GM21381 (cell line): Measurements from ENCODE around the gene YY1.
"Not testable (repeated sequence)": the region's sequence is repeated elsewhere in the genome, so short reads cannot be mapped to it uniquely, and the experiment has no call there.

Source experiments
- ATAC-seq: cut with Tn5 transposase; IDR thresholded peaks from one replicate; pipeline ENCODE4 v1.9.1; 2021; ENCODE audit warnings: mild to moderate bottlenecking, moderate library complexity; ENCODE audit not compliant: unreplicated experiment

Gene YY1

DNA sequence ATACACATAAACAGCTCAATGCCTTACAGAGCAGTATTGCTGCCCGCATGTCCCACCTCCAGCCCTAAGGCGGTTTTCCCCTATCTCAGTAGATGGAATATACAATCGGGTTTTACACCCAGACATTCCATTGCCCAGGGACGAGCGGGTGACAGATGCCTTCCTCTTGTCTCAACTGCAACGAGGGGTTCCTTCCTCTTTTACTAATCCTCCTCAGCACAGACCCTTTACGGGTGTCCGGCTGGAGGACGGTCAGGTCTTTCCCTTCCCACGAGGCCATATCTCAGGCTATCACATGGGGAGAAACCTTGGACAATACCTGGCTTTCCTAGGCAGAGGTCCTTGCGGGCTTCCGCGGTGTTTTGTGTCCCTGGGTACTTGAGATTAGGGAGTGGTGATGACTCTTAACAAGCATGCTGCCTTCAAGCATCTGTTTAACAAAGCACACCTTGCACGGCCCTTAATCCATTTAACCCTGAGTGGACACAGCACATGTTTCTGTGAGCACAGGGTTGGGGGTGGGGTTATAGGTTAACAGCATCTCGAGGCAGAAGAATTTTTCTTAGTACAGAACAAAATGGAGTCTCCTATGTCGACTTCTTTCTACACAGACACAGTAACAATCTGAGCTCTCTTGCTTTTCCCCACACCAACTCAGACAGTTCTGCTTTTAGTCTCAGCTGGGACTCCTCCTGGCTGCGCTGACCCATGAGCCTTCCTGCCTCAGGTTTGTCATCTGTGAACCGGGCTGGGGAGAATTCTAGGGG, 73.3 kb downstream of the YY1 start:
- not testable (repeated sequence) for ATAC-seq

DNA sequence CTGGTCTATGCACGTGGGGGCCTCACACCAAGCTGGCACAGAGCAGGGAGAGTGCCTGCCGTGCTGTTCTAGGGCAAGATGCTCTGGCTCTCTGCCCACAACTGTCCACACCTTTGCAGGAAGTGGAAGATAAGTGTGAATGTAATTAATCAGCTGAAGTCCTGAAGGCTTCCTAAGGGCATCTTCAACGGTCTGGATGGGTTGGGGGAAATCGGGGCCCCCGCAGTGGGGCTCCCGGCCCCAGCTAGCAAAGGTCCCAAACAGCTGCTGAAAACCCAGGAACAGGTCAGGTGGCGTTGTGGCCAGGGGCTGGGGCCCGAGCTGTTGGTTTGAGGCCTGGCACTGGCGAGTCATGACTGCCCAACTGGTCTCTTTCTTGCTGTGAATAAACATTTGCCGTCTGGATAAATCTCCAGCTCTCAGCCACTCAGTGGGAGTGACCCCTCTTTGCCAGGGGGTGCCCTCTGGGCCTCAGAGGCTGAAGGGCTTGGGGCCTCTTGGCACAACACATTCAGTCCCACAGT, 74.0 kb downstream of the YY1 start:
- ATAC-seq, result no peak

DNA sequence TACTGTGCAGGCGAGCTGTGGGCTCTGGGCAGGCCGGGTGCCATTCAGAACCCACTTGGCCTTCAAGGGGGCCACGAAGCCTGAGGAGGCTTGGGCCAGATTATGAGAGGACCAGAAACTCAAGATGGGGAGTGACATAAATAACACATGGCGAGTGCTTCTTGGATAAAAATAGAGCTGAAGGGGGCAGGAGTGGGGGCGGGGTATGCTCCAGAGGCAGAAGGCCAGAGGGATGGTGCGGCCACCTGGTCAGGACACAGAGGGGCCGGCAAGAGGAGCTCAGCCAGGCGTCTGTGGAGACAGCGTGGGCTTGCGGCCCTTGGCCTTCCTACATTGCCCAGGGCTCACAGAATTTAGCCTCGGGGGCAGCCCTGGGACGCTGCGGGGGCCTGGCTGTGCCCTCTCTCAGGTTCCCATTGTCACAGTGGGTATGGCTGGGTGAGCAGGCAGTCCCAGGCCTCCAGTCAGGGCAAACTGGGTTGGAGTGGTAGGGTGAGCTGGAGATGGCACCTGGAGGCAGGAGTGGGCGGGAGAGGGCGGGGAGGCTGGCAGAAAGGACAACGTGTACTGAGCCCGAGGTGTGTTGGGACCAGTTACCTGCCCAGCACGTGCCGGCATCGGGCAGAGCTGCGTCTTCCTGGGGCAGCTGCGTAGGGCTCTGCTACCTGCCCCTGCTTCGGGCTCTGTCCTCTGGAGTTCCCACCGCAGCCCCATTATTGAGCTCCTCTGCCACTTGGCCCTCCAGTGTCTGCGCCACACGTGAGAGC, 74.7 kb downstream of the YY1 start:
- no peak for ATAC-seq

DNA sequence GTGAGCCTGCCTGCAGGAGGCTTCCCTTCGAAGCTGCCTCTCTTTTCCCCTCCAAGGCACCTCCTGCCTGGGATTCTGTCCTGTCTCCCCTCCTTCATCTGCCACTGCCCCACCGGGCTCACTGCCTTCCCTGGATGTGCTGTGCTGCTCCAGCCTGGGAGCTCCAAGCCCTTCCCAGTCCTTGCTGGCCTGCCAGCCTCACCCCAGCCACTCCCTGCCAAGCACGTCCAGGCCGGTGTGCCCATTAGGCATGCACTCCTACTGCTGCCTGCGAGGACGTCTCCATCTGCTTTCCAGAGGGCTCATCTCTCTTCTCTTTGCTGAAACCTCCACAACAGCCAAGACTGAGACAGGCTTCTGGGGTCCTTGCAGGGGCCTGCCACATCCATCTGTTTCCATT, 75.8 kb downstream of the YY1 start:
- ATAC-seq, result no peak

DNA sequence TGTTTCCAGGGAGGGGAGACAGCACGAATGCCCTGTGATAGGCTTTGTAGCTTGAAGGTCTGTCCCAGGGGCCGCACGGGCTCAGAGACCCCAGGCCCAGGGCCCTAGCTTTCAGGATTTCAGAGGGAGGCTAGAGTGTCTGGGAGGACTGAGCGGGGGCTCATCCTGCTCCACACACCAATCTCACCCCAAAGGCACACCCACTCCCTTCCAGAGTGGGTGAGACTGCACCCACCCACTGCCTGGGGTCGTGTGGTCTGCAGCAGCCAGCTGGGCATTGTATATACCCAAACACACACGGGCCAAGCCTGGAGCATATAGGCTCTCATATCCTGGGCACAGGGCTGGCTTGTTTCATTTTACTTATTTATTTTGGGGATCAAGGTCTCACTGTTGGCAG, 78.4 kb downstream of the YY1 start:
- ATAC-seq, result no peak

DNA sequence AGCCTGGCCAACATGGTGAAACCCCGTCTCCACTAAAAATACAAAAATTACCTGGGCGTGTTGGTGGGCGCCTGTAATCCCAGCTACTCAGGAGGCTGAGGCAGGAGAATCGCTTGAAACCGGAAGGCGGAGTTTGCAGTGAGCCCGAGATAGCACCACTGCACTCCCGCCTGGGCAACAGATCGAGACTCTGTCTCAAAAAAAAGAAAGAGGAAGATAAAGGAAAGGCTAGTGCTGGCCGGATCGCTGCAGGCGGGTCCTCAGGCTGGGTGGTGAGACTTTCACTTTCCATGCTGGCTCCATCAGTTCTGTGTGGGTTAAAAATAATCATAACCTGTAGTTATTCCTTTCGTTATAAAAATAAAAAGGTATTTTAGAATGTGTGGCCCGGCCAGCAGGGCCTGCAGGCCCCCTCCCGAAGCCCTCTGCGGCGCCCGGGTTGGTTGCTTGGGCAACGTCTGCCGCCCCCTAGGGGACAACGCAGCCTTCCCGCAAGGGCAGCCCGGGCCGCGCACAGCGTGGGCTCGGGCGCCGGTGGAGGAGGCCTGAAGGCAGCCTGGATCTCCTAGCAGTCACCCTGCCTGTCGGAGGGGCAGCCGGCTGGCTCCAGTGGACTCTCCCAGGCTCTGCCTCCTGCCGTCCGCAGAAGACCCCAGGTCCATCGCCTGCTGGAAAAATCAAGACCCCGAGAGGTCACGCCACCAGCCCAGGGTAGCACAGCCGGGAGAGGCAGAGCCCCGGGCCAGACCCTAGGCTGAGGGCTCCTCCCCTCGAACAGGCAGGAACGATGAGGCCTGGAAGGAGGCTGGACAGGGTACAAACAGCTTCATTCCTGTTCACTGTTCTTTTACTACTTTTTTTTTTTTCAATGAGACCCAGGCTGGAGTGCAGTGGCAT, 79.2 kb downstream of the YY1 start:
- ATAC-seq, result peak; percentile 92

DNA sequence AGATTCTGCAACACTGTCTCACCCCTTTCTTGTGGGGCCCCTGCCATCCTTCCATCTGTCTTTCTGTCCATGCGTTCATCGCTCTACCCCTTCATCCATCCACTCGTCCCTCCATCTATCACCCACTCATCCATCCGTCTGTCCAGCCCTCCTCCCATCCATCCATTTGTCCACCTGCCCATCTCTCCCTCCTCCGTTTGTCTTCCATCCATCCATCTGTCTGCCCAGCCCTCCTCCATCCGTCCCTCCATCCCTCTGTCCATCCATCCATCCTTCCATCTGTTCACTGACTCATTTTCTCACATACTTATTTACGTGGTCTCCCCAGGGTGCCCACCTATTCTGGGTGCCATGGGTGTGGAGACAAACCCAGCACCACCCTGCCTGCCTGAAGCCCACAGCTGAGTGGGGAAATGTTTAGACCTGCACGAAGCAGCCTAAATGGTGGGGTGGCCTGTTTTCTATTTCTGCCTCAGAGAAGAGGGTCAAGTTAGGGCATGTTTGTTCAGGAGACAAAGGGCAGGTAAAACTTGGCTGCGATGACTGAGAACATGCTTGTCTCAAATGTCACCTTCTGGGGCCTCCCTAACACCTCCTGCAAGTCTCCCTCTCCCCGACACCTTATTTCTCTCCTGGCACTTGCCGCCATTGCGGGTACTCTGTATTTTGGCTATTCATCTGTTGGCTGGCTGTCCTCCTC, 81.4 kb downstream of the YY1 start:
- ATAC-seq, result no peak

DNA sequence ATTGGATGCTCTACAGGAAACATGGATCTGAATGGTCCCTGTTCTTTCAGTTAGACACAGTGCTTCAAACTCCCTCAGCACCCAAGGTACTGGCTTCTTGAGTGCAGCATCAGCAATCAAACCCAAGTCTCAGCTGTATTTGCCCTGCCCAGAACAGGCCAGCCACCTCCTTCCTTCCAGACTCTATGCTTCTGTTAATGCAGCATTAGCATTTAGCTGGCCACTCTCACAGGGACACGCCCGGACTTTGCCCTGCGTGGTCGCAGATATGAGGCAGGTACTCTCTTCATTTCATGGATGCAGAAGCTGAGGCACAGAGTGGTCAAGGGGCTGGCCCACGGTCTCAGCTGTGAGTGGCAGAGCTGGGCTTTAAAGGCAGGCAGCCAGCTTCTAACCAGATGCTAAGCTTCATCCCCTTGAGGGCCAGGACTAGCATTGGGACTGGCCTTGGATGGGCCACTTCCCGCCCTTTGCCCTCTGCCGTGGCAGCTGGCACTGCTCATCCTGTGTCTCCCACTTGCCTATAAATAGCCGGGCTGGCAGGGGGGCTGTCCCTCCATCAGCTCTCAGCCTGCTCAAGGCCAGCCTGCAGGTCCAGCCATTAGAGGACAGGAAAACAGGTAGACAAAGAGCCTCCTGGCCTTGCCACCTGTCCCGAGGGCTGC, 82.7 kb downstream of the YY1 start:
- no peak for ATAC-seq

DNA sequence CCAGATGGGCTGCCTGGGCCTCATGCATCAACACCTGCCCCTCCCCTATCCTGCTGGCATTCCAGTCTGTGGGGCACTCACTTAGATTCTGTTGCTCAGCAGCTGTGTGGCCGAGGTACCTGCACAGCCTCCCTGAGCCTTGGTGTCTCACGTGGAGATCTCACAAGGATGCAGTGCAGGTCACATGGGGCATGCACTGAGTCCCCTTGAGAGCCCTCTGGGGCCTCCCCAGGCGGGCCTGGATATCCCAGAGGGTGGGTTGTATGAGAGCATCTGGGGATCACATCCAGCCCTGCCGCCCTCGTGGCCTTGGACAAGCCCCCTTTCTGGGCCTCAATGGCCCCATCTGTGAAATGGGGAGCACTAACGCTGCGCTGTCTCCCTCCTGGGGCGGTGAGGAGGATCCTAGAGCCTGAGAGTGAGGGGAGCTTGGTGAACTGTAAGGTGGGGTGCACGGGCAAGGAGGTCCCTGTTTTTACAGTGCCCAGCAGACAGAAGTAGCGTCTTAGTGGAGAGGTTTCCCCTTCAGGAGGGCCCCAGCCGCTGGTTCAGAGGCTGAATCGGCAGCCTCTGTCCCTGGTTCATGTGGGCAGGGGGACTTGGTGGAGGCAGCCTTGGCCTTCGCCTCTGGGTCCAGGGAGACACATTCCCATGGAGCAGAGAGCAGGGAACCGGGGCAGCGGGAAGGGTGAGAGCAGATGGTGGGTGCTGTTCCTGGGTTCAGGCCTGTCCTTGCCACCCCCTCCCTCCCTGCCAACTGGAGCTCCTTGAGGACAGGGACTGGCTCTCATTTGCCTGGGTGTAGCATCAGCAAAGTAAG, 83.4 kb downstream of the YY1 start:
- no peak for ATAC-seq

DNA sequence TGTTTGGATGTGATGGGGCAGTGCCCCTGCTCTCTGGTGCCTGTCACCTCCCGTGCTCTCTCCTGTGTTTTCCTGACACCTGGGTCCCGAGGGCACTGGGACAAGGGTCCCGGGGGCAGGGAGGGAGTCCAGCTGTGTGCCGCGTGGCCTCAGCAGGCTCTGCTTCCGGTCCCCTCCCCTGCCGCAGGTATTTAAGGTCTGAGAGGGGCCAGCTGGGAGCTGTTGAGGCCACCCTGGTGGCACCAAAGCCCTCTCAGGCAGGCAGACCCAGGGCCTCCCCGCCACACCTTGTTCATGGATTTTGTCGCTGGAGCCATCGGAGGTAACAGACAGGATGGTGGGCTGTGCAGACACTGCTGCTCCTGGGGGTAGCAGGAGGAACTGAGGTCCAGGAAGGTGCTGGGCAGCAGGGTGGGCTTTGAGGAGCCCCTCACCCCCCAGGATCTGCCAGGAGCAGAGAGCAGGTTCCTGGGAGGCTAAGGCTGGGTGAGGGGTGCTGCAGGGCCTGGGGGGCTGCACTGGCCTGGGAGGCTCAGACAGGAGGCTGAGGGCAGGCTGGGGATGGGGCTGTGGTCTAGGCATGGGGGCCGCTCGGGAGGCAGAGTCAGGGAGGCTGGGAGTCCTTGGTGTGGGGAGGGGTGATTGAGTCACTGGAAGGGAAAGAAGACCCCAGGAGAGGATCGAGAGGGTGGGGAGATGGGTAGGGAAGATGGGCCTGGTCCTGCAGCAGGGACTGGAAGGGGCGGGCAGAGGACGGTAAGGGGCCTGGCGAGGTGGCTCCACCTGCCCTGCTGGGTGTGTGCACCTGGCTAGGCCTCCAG, 84.4 kb downstream of the YY1 start, which contains the start of gene SLC25A47:
Gene SLC25A47 (plus strand): TSS at position 219 of the 821 bp plus-strand sequence. CDS start 76 bp downstream, at position 295.
- ATAC-seq, result no peak

DNA sequence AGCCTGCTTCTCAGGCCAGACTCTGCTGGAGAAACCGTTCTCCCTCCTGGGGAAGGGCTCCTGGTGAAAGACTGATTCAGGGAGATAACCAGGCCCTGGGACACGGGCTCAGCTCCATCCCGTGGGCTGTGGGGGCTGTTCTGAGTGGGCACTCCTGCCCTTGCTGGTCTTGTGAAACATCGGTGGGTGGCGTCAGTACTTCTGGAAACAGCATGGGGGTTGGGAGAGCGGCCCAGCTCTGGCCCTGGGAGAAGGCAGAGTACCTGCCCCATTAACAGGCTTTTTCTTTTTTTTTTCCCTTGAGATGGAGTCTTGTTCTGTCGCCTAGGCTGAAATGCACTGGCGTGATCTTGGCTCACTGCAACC, 85.0 kb downstream of the YY1 start:
- ATAC-seq, result no peak

DNA sequence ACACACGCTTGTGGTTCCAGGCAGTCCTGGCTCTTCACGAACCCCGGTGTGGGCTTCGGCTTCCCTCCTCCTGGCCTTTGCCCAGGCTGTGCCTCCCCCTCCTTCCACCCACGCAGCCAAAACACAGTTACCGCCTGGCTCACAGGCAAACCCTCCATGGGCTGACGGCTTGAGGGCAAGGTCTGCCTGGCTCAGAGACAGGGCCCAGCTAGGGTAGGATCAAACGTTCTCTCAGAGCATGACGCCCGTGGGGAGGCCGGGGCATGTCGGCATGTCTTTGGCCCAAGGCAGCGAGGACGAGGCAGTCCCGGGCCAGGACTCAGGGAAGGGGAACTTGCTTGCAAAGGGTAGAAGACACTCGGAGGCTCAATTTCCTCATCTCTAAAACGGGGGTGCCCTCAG, 86.3 kb downstream of the YY1 start:
- no peak for ATAC-seq

DNA sequence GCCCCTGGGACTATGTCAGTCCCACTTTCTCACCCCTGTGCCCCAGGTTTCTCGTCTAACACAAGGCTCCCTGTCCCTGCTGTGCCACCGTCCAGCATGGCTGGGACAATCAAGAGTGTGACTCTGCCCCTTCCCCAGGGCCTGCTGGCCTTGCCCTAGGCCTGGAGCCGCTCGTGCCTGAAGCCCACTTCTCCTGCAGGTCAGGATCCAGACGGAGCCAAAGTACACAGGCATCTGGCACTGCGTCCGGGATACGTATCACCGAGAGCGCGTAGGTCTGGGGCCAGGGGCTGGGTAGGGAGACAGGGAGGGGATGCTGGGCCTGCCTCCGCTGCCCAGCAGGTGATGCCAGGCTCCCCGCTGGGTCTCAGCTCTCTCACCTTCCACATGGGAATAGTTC, 87.0 kb downstream of the YY1 start:
- ATAC-seq, result no peak

DNA sequence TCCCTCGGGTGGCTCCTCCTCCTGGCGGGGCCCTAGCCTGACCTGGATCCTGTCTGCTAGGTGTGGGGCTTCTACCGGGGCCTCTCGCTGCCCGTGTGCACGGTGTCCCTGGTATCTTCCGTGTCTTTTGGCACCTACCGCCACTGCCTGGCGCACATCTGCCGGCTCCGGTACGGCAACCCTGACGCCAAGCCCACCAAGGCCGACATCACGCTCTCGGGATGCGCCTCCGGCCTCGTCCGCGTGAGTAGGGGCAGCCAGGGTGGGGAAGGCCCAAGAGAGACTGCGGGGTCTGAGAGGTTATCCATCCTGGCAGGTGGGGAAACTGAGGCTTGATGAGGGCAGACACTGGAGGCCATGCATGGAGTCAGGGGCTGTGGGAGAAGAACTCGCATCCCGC, 88.2 kb downstream of the YY1 start:
- ATAC-seq, result no peak

DNA sequence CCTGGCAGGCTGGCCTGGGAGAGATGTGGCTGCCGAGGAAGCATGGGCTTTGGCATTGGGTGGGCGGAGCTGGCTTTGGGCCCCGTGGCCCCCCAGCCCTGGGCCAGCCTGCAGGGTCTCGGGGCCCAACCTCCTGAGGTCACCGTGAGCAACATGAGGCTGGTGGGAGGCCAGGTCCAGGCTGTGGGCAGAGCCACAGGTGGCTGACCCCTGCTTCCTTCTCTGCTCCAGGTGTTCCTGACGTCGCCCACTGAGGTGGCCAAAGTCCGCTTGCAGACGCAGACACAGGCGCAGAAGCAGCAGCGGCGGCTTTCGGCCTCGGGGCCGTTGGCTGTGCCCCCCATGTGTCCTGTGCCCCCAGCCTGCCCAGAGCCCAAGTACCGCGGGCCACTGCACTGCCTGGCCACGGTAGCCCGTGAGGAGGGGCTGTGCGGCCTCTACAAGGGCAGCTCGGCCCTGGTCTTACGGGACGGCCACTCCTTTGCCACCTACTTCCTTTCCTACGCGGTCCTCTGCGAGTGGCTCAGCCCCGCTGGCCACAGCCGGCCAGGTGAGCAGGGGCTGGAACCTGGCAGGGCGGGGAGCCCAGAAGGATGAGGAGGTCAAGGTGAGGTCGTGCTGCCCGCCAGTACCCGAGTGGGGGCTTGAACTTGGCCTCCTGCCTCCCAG, 89.7 kb downstream of the YY1 start:
- no peak for ATAC-seq

DNA sequence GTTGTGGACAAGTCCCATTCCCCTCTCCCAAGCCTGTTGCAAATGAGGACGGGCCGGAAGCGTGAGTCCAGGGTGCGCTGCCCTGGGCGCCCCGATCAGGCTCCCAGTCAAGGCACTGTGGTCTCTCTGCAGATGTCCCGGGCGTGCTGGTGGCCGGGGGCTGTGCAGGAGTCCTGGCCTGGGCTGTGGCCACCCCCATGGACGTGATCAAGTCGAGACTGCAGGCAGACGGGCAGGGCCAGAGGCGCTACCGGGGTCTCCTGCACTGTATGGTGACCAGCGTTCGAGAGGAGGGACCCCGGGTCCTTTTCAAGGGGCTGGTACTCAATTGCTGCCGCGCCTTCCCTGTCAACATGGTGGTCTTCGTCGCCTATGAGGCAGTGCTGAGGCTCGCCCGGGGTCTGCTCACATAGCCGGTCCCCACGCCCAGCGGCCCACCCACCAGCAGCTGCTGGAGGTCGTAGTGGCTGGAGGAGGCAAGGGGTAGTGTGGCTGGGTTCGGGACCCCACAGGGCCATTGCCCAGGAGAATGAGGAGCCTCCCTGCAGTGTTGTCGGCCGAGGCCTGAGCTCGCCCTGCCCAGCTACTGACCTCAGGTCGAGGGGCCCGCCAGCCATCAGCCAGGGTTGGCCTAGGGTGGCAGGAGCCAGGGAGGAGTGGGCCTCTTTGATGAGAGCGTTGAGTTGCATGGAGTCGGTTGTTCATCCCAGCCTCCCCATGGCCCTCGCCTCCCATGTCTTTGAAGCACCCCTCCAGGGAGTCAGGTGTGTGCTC, 90.5 kb downstream of the YY1 start:
- ATAC-seq, result no peak

DNA sequence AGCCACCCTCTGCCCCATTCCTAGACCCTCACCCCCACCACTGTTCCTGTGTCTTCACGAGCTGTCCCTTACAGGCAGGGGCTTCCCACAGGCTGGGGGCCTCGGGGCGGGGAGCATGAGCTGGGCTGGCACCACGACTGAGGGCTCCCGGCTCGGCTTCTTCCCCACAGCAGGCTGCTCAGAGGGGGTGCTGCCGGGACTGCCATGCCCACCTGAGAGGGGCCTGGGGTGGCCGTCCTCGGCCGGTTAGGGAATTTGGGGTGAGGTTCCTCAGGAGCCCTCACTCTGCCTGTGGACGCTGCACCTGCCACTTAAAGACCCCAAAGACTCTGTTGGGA, 91.0 kb downstream of the YY1 start:
- ATAC-seq, result no peak
